ELF-1 (cell line): Measurements from ENCODE around the gene GABRR3.
"Not testable (repeated sequence)": the region's sequence is repeated elsewhere in the genome, so short reads cannot be mapped to it uniquely, and the experiment has no call there.

ENCODE experiments used
- DNase-seq: peaks from one replicate; pipeline ENCODE4 v3.0.0-alpha.2; 2016; ENCODE audit warnings: low read depth, low spot score

The GABRR3 gene

DNA sequence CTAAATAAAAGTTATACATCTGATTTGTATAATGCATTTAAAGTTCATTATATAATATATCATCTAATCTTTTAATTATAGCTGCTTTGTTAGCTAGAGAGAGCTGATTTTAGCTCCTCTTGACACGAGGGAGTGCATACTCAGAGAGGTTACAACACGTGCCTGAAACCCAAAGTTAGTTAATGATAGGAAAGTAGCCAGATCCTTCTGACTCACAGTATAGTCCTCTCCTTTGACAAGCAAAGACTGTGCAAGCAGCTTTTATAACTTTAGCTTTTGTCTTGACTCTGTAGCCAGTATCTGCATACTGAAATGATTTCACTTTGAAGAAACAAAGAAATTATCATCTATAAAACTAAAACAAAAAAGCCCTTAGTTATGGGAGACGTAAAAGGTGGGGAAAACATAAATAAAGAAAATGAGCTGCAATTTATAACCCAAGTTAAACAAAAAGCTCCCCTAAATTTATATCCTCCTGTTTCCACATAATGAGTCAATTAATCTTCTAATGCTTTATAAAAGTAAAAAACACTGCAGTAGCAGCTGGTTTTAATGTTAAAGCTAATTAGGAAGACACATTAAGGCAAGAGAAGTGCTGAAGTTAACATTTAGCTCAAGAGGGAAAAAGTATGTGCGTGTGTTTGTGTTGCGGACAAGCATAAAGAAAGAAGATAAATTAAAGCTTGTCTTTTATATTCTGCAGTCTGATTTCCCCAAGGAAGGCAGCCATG is 13.1 kb downstream of the GABRR3 start:
- DNase-seq: no peak

DNA sequence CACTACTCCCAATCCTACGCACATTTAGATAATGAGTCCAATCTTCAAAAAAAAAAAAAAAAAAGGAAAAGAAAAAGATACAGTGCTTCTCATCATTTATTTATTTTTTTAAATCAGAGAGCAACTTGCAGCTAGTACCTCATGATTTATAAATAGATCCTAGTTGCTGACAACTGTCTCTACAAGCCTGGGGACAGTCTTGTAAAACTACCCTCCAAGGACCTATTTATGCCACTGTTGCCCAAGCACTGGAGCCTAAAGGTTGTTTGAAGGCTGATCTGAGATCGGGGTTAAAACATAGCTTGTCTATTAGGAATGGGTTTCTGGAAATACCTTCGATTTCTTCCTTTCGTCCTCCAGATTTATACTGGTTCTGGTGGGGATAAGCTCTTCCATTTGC is 14.7 kb downstream of the GABRR3 start:
- no peak for DNase-seq

DNA sequence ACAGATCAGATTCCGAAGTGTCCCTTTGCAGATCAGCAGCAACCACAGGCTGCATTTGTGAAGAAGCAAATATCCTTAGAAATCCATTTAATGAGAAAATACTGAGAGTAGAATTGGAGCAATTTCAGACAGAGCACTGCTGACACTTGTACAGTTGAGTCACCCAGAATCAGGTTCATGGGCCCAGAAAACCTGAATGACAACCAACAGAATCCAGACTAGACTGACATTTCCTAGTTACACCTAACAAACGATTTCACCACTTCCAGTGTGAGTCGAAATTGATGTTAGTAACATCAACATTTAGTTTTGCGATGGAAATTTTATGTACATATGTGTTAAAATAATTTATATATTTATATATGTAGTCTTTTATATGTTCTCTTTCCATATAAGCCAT is 16.8 kb downstream of the GABRR3 start:
- no peak for DNase-seq

DNA sequence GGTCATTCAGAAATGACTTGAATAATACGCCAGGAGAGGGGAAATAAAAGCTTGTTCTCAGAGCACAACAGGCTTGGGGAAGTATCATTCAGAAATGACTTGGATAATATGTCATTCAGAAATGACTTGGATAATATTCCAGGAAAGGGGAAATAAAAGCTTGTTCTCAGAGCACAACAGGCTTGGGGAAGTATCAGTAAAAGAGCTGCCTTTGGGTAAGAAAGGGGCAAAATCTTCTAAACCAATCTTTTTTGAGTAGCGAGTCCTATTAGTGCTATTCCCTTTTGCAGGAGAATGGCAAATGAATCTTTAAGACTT is 20.9 kb downstream of the GABRR3 start:
- no peak for DNase-seq

GRCh38 chr3:98013411-98014267 is 21.5 kb downstream of the GABRR3 start:
- no peak for DNase-seq

DNA sequence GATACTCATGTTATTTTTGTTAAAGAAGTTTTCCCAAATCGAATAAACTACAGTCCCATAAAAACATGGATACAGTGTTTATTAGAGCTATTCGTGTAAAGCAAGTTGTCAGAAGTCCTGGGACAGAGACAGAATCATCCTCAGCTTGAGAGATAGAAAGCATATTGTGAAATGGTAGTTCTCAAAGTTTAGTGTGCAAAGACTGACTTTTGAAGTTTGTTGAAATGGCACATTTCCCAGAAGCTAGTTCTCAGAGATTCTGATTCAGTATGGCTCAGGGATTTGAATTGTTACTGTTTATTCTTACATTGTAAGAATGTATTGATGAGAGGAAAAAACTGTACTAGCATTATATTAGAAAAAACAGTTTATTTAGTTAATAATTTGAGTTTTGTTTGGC is 22.1 kb downstream of the GABRR3 start:
- no peak for DNase-seq

- not testable (repeated sequence) for DNase-seq
Observed at GRCh38 chr3:98010883-98011449, 24.1 kb downstream of the GABRR3 start.

GRCh38 chr3:98010194-98010882 is 24.8 kb downstream of the GABRR3 start:
- peak; percentile 39 for DNase-seq

DNA sequence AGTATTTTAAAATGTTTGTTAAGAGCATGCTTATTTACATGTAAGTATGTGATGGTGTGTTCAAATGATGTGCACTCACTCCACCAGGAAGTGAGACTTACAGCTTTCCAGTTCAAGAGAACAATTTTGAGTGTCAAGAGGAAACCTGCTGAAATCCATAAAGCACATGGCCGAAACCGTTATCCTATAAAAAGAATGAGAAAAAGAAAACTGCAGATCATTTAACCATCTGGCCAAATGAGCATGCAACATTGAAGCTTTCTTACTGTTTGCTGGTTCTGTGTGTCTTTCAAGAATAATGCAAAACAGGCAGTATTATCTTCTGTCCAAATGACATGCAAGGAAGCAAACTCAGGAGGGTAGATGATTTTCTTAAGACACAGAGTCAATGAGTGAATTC is 26.3 kb downstream of the GABRR3 start:
- DNase-seq: no peak

DNA sequence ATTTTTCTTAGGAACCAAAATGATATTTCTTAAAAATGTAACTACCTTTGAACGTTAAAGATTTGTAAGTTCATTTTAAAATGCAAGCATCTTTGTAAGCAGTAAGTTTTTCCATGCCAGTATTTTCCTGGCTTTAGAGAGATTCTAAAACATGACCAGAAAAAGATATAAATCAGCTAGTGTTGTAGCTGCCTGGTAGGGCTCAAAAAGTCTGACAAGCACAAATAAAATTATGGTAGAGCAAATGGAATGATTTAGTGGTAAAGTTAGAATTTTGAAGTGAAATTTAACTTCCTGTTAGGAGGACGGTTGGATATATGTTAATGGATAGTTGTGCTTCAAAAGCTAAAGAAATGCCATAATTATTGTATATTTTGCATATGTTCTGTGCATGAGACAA is 29.7 kb downstream of the GABRR3 start:
- no peak for DNase-seq

GRCh38 chr3:98004721-98005120 is 30.4 kb downstream of the GABRR3 start:
- DNase-seq: no peak

GRCh38 chr3:98003306-98003969 is 31.7 kb downstream of the GABRR3 start:
- no peak for DNase-seq

DNA sequence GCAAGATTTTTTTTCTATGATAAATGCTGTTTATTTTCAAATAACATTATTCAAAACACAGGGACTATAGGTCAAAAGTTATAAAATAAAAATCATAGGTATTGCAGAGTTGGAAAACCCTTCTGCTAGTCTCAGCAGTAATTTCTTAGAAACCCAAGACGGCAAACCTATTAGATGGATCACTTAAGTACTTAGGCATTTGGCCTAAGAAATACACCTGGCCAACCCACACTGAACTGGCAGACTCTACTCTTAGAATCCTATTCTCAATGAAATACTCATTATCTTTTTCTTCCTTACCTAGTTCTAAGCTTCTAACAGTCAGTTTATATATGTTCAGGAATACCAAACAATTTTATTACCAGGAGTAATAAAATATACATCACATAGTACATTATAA is 32.4 kb downstream of the GABRR3 start:
- no peak for DNase-seq

DNA sequence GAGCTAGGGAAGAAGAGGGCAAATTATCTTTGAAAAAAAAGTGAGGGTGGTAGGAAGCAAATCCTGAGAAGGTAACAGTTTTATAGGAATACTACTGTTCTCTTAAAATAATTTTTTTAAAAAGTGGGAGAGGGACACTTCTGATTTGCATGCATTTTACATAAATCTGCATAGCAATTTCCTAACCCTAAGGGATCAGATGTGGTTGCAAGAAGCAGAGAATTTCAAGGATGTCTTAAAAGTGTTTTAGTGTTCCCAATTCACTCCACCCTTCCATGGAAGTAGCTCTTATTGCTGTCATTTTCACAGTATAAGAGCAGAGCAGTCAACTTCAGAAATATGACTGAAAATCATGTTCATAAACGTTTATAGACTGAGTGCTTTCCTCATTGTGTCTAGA is 35.1 kb downstream of the GABRR3 start:
- DNase-seq: no peak

- no peak for DNase-seq
Observed at GRCh38 chr3:97999103-97999502, 36.0 kb downstream of the GABRR3 start.

DNA sequence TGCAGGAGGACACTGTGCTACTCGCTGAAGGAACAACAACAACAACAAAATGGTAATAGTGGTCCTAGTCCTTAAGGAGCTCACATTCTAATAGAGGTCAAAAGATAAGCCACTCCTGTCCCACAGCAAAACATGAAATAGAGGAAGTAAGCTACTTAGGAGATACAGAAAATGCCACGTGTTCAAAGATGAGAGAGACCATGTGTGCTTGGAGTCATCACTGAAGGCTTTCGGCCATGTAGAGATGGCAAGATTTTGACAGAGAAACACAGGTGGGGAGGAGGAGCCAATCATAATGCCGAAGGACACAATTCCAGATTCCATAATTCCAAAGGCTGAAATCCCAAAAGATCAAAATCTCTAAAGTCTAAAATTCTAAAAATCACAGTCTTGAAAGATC is 38.1 kb downstream of the GABRR3 start:
- DNase-seq: no peak

DNA sequence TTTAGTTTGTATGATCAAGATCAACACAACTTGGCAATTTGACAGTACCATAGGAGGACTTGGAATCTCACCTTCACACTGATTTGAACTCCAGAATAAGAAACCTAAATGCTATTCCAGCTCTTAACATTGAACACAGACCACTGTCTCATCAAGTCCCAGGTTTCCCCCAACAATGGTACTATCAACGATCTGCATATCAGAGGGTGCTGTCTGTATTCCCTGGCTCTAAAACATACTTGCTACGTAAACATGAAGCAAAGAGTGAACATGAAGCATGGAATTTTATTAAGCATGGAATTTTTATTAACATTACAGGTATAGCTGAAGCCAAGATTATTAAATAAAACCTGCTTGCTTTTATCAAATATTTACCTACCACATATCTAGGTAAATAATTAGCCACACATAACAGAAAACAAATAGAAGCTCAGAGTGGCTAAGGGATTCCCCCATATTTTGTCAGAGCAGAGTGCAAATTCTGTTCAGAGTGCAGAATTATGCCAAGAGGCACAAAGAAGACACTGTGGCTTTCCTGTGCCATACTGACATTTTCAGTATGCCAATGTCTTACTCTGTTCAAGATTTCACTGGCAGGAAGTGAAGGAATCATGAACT is 40.7 kb downstream of the GABRR3 start:
- DNase-seq: no peak

DNA sequence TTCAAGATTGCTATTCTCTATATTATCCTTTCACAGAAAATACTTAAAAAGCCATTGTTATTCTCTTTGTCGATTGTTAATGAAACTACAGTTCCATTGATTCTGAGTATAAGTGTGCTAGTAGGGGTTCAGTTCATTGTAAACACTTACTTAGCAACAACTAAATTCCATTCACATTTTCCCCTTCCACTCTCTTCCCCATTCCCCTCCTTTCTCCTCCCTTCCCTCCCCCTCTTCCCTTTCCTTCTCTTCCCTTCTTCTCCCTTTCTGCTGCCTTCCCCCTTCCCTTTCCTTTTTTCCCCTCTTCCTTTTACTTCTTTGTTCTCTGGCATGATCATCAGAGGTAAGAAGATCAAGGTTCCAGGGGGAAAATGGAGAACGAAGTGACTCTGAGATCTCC is 41.6 kb downstream of the GABRR3 start:
- DNase-seq: no peak

DNA sequence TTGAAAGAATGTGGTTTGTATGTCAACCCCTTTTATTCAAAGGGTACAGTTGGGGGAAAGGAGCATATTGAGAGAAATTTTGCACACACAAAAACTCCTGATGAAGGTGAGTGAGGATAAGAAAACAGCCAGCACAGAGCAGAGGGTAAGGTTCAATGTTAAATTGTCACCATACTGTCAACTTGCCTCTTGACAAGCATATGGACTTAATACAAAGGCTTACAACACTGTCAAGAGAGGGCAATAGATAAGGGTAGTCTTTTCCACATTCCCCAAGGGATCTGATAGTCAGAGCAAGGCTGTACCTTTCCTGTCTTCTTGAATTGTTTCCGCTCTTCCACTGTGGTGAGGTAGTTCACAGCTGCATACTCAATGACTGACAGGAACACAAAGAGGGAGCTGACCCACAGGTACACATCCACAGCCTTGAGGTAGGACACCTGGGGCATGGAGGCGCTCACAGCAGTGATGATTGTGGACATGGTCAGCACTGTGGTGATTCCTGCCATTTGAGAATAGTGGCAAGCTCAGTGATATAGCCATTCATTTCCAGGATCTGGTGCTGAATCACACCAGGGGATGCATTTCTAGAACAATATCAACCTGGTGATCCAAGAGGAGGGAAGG is 42.5 kb downstream of the GABRR3 start:
- DNase-seq: no peak

- no peak for DNase-seq
Observed at GRCh38 chr3:97991293-97991682, 43.8 kb downstream of the GABRR3 start.
